ENCODE data around the gene CHADL.

CHADL gene

DNA sequence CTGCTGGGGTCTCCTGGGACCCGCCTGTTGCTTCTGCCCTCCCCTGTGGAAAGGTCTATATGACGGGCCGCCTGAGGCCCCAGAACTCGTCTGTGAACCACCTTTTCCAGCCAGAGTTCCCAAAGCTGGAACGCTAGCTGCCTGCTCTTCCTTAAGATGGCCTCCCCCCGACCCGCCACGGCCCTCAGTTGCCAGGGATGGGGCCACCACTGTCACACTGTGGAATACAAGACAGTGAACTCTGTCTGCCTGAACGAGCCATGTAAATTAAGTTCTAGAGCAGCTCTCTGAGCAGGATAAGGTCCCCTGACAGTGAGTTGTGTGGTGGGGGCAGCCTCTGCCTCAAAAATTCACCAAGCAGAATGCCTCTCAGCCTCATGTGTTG lies 10.3 kb downstream of the CHADL start:
- DNase-seq (ENCODE audit: low spot score): no peak

DNA sequence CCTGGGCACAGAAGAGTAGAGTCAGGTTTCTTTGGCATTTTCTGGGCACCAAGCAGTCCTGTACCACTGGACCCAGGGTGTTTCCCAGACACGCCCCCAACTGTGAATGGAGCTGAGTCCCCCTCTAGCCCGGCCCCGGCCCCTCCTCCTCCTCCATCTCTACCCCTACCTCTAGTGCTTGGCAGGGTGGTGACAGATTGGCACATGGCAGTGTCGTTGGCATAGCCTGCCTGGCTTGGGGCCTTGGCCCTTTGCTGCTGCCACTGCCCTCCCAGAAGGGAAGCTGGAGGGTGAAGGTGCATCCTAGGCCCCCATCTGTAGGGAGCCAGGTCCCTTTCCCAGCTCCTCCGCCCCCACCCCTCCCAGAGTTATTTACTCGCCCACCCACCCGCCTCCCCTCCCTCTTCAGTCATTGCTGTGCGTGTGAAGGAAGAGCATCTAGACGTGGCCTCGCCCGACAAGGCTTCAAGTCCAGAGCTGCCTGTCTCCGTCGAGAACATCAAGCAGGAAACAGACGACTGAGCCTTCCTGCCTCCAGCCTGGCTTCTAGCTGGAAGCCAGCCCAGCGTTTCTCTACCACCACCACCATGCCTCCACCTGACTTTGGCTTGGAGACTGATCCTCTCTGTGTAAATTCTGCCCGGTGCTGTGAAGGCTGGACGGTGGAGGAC lies 10.9 kb downstream of the CHADL start:
- no peak for DNase-seq (ENCODE audit: low spot score)

DNA sequence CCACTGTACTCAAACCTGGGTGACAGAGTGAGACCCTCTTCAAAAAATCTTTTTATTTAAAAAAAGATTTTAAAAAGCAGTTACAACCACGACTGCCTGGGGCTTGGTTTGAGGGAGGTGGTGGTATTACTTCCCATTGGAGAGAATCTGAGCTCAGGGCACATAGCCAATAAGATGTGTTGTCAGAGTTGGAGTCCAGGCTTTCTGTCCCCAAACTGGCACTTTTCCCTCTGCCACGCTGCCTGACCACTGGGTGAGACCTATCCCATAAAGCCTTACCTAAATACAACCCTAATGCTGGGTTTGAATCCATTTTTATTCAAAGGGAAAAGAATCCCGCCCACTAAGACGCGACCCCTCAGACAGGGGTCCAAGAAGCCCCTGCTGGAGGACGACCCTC lies 11.5 kb downstream of the CHADL start:
- no peak for DNase-seq (ENCODE audit: low spot score)

- no peak for DNase-seq (ENCODE audit: low spot score)
Observed at GRCh38 chr22:41226723-41227655, 13.7 kb downstream of the CHADL start.

DNA sequence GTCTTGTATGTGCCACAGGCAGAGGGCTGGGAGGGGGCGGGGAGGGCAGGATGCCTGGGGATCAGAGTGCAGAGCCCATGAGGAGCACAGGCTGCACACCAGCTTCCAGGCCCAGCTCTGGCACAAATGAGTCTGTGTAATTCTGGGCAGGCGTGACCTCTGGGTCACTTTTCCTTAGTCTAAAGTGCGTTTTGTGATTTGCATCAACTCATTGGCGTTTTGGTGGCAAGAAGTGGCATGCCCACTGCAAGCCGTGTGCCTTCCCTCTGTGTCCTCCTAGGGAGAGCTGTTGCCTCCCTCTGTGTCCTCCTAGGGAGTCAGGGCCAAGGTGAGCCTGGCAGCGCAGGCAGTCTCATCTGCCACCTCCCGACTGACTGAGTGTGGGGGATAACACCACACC lies 17.2 kb downstream of the CHADL start:
- no peak for DNase-seq (ENCODE audit: low spot score)

DNA sequence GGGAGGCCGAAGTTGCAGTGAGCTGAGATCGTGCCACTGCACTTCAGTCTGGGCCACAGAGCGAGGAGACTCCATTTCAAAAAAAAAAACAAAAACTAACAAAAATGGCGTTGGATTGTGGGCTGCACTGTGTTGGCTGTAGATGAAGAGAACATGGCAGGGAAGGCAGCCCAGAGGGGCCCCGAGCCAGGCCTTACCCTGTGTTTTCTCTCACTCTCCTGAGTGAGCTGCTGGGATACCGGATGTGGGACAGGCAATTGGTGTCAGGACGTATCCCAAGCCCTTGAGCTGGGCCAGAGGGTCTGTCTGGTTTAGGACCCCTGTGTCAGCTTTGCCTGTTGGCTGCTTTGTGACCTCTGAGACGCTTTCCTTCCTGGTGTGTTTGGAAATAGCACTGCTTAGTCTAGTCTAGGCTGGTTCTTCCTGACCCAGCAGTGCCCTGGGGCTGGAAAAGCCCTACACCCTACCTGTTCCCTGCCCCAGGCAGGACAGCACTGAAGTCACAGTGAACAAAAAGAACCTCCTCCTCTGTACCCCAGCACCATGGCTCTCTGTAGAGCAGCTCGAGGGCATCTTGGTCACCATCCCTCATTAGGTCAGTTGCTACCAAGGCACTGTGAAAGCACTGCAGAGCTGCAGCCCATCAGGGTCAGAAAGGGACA lies 17.8 kb downstream of the CHADL start:
- DNase-seq (ENCODE audit: low spot score): no peak

GRCh38 chr22:41217553-41218157 lies 23.1 kb downstream of the CHADL start:
- peak; percentile 85 for DNase-seq (ENCODE audit: low spot score)

GRCh38 chr22:41216984-41217383 lies 23.7 kb downstream of the CHADL start:
- DNase-seq (ENCODE audit: low spot score): no peak

GRCh38 chr22:41215926-41216325 lies 24.8 kb downstream of the CHADL start:
- no peak for DNase-seq (ENCODE audit: low spot score)

GRCh38 chr22:41215409-41215808 lies 25.3 kb downstream of the CHADL start:
- no peak for DNase-seq (ENCODE audit: low spot score)

DNA sequence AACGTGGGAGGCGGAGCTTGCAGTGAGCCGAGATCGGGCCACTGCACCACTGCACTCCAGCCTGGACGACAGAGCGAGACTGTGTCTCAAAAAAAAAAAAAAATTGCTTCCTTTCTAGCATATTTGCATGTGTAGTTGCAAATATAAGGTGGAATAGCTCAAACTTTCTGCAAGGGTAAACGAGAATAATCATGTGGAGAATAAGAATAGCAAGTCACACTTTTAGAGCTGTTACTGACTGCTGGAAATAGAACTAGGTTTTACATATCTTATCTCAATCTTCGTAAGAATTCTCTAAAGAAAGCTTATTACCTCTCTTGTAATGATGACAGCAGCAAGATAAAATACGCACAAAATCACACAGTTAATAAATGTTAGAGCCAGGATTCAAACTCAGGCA lies 34.0 kb downstream of the CHADL start:
- DNase-seq (ENCODE audit: low spot score): no peak

GRCh38 chr22:41204992-41205900 lies 35.5 kb downstream of the CHADL start, which contains the start of gene L3MBTL2:
Gene L3MBTL2, plus strand, starts transcription at chr22:41205312. Its CDS starts 51 bp downstream, at chr22:41205363.
- DNase-seq (ENCODE audit: low spot score): peak; percentile 100

GRCh38 chr22:41204066-41204465 lies 36.7 kb downstream of the CHADL start:
- no peak for DNase-seq (ENCODE audit: low spot score)

DNA sequence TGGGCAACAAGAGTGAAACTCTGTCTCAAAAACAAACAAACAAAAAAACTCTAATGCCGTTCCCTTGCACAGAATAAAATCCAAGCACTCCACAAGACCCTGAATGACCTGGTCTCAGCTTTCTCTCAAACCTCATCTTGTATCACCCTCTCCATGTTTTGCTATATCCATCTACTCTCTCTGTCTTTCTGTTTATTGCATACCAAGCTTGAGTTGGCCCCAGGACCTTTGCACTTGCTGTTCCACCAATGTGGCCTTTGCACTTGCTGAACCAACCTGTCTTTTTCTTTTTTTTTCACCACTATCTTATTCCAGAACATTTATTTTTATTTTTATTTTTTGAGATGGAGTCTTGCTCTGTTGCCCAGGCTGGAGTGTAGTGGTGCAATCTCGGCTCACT lies 37.6 kb downstream of the CHADL start:
- no peak for DNase-seq (ENCODE audit: low spot score)

DNA sequence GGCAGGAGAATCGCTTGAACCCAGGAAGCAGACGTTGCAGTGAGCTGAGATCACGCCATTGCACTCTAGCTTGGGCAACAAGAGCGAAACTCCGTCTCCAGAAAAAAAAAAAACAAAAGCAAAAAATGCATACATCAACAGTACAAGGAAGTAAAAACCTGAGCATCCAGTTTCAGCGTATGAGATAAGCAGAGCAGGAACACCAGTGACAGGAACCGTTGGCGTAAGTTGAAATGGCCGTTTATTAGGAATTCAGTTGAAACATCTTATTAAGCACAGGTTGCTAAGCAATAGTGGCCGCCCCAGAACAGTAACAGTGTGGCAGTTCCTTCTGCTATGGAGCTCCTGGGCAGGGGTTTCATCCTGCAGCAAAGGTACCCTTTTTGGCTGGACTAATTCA lies 39.6 kb downstream of the CHADL start:
- no peak for DNase-seq (ENCODE audit: low spot score)

- no peak for DNase-seq (ENCODE audit: low spot score)
Observed at GRCh38 chr22:41198027-41198580, 42.6 kb downstream of the CHADL start.

DNA sequence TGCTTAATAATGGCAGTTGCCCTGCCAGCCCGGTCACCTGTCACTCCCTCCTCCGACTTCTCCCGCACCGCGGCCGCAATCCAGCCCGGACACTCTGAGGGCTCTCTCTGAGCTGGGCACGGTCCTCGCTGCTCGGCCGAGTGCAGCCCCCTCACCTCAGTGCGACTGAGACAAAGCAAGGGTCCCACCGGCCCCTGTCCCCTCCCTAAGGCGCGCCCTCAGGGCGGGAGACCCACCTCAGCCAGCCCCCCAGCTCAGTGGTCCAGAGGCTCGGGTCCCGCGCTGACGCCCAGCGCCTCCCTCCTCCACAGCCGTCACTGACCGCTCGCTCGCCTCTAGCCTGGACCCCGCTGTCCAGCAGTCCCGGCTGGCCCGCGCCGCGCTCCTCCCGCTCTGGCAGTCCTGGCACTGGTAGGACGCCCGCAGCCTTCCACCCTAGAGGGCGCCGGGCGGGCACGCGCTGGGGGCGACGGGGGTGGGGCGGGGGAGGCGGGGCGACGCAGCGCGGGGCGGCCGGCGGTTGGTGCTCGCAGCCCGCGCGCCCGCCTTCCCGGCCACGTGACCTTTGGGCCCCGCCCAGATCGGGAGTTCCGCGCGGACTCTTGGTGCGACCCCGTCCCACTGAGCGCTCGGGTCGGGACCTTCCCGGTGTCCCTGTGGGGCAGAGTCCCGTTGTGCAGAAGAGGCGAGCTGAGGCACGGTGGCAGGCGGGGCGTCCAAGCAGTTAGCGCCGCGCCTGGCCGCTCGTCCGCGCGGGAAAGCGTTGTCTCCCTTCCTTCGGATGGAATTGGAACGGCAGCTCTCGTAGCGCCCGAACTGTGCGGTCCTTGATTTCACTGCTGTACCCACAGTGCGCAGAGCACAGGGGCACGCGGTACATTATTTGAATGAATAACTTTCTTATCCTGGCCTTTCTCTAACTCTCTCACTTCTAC lies 43.4 kb downstream of the CHADL start:
- DNase-seq (ENCODE audit: low spot score): peak; percentile 83

- DNase-seq (ENCODE audit: low spot score): no peak
Observed at GRCh38 chr22:41193829-41194228, 46.9 kb downstream of the CHADL start.

- DNase-seq (ENCODE audit: low spot score): no peak
Observed at GRCh38 chr22:41191467-41191866, 49.3 kb downstream of the CHADL start.

DNA sequence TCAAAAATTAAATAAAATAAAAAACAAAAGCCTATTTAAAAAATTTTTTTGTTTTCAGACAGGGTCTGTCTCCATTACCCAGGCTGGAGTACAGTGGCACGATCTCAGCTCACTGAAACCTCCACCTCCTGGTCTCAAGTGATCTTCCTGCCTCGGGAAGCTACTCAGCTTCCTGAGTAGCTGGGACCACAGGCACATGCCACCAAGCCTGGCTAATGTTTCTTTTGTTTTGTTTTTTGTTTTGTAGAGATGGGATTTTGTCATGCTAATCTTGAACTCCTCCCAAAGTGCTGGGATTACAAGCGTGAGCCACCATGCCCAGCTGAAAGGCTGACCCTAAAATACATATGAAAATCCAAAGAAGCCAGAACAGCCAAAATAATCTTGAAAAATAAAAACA lies 56.1 kb downstream of the CHADL start:
- no peak for DNase-seq (ENCODE audit: low spot score)

Data from hepatic stellate cell (primary cell).